ENCODE measurements around the gene ZNF22.

DNA sequence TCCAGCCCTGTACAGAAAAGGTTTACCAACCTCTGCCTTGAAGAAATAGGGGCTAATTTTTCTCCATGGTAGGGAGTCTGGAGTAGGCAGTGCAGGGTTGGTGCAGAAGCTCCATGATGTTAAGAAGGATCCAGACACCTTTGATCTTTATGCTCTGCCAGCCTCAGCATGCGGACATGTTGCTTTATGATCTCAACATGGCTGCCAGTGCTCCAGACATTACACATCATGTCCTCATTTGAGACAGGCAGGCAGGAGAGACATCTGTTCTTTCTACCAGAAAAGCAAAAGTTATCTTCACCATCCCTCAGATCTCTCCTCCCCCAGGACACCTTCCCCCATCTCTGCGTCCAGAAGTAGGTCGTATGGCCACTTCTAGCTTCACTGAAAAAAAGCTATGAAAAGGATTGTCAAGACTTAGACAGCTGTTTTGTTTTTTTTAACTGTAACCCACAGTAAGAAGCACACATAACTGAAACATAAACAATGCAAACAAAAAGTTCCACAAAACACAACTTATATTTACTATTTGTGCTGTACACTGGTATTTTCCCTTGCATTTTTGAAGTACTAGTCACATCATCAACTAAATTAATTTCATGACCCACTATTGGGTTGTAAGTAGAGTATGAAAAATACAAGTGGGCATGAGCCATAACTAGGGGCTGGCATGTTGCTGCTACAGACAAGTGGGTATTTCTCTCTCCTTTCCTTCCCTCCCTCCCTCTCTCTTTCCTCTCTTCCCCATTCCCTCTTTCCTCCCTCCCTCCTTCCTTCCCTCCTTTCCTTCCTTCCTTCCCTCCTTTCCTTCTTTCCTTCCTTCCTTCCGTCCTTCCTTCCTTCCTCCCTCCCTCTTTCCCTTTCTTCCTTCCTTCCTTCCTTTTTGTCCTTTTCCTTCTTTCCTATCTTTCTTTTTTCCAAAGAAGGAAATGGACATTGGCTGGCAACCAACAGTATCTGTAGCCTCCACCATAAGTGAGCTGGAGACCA, 43.7 kb upstream of the ZNF22 start:
- TF ChIP-seq EZH2 (IDR thresholded peaks at IDR 0.05; ENCODE audit: low read length): no peak
- TF ChIP-seq, protein P1, sequence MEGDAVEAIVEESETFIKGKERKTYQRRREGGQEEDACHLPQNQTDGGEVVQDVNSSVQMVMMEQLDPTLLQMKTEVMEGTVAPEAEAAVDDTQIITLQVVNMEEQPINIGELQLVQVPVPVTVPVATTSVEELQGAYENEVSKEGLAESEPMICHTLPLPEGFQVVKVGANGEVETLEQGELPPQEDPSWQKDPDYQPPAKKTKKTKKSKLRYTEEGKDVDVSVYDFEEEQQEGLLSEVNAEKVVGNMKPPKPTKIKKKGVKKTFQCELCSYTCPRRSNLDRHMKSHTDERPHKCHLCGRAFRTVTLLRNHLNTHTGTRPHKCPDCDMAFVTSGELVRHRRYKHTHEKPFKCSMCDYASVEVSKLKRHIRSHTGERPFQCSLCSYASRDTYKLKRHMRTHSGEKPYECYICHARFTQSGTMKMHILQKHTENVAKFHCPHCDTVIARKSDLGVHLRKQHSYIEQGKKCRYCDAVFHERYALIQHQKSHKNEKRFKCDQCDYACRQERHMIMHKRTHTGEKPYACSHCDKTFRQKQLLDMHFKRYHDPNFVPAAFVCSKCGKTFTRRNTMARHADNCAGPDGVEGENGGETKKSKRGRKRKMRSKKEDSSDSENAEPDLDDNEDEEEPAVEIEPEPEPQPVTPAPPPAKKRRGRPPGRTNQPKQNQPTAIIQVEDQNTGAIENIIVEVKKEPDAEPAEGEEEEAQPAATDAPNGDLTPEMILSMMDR (optimal IDR thresholded peaks at IDR 0.05 in 1 of 3, IDR thresholded peaks at IDR 0.05 in 1 of 3, conservative IDR thresholded peaks at IDR 0.05 in 1 of 3; ENCODE audit: extremely low read depth in 1 of 3, insufficient read depth in 2 of 3, low read length in 3 of 3): no peak
